Left renal pelvis (tissue), 4 donors: ENCODE results near the gene DDAH1. TPM values are rescaled to one million over a fixed set of nuclear protein-coding genes. Genes with fewer than 3 reads are reported as not detected.

Source experiments
- DNase-seq, 4 donors: peaks; one replicate each; pipeline ENCODE4 v3.0.0-alpha.2; 2013; ENCODE audit warnings: low read depth in 4 of 4, low spot score in 3 of 4
- polyA plus RNA-seq, 4 donors: library from polyadenylated mRNA; unstranded; fragments of 120-200 nt; gene quantifications; one replicate each; pipeline ENCODE4 v1.2.1, GENCODE V29; 2013; ENCODE audit not compliant: insufficient read length in 4 of 4

DDAH1 gene
- polyA plus RNA-seq, 4 donors: 29.0 to 153 (median 127) TPM

DNA sequence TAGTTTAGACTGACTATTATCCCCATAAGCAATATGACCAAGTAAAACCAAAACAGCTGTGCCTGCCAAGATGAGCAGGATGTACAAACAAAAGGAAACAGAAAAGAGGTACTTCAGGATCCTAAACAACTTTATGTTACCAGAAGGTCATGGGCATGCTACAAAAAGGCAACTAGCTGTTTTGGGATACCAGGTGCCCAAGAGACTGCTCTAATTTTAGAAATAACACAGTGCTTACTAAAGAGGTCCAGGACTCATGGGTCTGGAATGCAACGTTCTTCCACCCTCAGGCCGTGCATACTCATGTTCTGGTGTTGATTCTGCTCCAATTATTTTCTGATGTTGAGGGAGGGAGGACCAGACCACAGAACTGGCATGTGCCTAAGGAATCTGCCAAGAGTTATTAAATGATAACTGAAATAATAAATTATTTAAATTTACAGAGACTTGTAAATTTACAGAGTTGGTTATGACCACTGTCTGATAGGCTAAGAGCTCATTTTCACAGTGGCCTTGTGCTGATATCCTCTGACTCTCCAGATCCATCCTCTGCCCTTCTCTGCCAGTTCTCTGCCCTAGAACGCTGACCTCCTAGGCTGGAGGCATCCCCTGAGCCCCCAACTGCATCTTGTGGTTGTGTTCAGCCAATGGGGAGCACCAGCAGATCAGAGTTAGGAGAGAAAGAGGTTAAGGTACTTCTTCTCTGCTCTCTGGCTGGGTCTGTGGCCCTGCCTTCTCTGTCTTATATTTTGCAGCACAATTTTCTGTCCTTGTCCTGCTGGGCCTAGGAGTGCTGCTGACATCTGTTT lies 150.9 kb downstream of the DDAH1 start:
- DNase-seq: no peak

GRCh38 chr1:85311818-85312217 lies 153.1 kb downstream of the DDAH1 start:
- no peak for DNase-seq

DNA sequence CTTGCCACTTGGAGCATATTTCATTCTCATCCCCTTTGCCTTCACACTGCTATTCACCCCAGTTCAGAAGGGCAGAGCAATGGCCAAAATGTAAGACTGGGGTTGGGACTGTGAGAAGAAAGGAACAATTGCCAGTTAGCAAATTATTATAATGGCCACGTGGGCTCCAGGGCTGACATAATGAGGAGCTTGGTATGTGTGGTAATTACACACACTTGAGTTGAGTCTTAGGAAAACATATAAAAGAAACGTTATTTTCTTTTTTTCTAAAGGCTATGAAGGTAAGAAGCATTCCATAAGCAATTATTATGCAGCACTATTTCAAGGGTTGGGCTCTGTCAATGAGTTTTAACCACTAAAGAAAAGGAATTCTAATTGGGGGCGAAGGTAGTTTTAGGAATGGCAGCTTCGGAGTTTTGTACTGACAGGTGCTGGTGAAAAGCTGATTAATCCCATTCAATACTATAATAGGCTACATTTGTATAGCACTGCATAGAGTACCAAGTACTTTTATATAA lies 156.1 kb downstream of the DDAH1 start:
- DNase-seq: no peak

DNA sequence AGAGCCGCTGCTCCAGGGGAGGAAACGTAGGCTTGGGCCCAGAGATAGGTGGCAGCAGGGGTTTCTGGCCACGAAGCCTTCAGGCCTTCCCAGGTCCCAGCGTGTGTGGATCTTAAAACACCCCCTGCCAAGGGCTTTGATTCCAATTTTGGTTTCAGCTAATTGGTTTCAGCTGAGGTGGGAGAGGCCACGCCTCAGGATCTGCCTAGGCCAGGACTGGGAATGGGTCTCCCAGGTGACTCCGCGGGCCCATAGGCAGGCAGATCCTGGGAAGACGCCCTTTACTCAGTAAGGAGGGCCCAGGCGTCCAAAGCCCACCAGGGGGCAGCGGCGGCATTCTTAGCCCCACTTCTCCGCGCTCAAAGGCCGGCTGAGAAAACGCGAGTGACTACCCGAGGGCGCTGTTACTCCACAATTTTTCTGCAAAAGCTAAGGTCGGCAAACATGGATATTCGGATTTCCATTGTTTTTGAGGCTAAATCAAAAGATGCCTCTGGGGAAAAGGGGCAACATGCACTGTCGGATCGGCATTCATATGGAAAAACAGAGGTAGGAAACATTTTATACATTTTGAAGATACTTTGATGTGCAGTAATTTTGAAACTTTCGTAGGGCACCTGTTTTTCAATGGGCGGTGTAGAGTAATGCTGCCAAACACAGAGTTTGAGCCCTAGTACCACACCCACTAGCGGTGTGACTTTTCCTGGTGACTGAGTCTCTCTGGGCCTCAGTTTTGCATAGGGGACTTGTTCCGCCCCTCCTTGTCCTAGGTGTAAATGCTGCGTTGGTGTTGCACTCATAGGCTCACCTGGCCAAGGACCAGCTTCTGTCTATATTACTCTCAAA lies 156.7 kb downstream of the DDAH1 start:
- DNase-seq: peak; percentile 60 to 75 (median 69)

GRCh38 chr1:85306236-85306635 lies 158.7 kb downstream of the DDAH1 start:
- no peak for DNase-seq

GRCh38 chr1:85303440-85304162 lies 161.4 kb downstream of the DDAH1 start:
- DNase-seq: no peak

DNA sequence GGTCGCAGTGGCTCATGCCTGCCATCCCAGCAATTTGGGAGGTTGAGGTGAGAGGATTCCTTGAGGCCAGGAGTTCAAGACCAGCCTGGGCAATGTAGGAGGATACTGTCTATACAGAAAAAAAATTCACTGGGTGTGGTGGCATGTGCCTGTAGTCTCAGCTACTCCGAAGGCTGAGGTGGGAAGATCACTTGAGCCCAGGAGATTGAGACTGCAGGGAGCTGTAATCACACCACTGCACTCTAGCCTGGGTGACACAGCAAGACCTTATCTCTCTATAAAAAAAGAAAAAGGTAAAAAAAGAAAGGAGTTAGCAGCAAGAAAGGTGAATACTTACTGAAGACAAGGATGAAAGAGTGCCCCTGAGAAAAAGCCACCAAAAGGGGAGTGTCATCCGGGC lies 164.8 kb downstream of the DDAH1 start:
- DNase-seq: no peak

DNA sequence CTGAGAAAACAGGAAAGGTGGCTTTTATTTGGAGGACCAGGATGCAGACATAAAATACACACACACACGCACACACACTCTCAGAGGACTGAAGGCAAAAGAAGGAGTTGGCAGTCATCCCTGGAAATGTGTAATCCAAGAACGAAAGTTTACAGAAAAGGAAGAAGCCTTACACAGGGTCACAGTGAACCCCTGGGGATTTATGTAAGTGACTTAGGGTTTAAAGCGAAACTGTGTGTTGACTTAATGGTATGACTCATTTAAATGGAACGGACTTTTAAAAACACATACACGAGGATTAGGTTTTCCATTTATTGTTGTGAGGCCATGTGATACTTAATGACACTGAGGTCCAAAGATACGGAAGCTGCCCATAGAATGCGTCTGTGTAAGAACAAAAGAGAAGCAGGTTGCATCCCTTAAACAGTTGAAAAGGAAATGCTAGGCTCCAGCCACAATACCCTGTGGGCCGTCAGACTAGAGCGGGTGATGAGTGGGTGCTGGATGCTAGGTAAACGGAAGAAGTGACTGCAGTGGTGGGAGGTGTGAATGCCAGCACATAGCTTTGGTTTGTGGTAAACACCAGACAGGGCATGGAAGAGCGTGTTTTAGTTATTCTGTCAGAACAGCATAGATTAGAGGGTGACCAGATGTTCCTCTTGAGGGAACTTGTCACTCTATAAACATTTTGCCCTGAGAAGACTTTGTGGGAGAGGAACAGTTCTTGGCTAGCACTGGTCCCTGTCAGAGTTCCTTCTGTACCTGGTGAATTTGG lies 166.9 kb downstream of the DDAH1 start:
- peak in 3 of 4 donors; percentile 63 to 73 (median 73) for DNase-seq

DNA sequence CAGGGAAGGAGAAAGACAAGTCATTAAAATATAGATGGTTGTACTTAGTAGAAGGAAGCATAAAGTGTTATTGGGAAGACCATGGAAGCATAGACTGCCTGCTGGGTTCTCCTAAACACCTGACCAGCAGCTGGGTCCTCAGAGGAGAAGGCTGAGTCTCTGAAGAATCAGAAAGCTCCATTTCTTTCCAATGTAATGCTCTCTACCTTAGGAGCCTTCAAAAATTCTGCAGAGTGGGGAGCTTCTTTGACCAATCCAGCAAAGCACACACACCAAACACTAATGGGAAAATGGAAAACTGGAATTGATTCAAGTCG lies 167.5 kb downstream of the DDAH1 start:
- no peak for DNase-seq

GRCh38 chr1:85296980-85297379 lies 168.0 kb downstream of the DDAH1 start:
- no peak for DNase-seq

DNA sequence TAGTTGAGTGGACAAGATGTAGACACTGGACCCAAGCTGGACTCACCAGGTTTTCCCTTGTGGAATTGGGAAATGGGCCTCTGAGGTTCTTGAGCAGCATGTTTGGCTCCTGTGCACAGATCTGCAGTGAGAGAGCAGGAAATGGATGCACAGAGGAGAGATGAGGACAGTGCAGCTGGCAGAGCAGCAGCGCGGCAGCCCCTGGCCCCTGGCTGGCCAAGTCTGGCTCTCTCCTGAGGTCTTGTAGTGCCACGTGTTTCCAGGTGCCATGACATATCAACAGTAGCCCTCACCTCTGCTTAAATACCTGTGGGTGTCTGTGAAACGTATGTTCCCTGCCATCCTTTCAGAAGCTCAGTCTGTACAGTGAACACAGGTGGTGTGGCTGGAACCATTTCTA lies 169.3 kb downstream of the DDAH1 start:
- no peak for DNase-seq

DNA sequence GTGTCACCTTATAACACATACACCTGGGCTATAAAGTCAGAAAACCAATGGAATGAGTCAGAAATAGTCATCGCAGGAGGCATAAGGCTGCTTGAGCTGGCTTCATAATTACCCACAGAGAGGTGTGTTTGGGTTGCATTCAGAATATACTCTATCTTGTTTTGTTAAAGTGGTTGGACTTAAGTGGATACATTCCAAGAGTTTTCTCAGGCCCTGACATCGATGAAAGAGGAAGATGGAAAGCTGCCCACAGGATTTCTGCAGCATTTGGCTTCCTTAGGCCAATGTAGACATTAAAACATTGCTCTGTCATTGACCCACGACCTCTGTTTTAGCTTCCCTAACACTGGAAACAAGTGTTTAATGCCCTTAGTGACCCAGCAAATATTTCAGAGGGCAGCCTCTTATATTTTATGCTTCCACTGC lies 169.9 kb downstream of the DDAH1 start:
- DNase-seq: no peak

DNA sequence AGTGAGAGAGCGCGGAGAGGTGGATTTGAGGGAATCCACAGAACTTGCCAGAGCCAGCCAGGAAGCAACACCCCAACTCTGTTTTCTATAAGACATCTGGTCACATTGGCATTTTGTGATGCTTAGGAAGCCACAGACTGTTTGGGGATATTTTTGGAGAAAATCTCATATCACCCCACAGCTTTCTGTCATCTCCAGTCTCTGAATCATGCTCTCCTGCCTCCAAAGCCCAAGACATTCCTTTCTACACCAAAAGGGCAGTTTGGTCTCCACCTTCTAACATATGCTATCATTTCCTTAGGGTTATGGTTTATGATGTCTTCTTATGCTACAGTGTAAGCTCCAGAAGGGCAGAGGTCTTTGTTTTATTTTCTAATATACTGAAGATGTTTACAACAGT lies 174.1 kb downstream of the DDAH1 start:
- DNase-seq: no peak

GRCh38 chr1:85289848-85290335 lies 175.1 kb downstream of the DDAH1 start:
- DNase-seq: no peak

DNA sequence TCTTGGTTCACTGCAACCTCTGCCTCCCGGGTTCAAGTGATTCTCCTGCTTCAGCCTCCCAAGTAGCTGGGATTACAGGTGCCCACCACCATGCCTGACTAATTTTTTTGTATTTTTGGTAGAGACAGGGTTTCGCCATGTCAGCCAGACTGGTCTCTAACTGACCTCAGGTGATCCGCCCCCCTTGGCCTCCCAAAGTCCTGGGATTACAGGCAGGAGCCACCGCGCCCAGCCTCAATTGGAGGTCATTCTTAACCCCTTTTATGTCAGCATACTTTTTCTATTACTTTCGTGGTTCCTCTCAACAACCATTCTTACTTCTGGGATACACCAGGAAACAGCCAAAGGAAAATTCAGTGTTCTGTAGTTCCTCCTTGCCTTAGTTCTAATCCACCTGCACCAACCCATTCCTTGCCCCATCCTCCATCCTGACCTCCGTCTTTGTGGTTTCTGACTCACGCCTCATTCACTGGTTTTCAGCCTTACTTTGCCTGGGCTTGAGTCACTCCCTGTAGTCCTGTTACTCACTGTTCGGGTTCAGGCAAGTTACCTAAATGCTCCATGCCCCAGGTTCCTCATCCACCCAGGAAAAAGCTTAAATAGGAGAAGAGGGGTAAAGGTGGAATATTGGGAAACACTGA lies 175.6 kb downstream of the DDAH1 start:
- DNase-seq: no peak

GRCh38 chr1:85284202-85284601 lies 180.8 kb downstream of the DDAH1 start:
- no peak for DNase-seq

DNA sequence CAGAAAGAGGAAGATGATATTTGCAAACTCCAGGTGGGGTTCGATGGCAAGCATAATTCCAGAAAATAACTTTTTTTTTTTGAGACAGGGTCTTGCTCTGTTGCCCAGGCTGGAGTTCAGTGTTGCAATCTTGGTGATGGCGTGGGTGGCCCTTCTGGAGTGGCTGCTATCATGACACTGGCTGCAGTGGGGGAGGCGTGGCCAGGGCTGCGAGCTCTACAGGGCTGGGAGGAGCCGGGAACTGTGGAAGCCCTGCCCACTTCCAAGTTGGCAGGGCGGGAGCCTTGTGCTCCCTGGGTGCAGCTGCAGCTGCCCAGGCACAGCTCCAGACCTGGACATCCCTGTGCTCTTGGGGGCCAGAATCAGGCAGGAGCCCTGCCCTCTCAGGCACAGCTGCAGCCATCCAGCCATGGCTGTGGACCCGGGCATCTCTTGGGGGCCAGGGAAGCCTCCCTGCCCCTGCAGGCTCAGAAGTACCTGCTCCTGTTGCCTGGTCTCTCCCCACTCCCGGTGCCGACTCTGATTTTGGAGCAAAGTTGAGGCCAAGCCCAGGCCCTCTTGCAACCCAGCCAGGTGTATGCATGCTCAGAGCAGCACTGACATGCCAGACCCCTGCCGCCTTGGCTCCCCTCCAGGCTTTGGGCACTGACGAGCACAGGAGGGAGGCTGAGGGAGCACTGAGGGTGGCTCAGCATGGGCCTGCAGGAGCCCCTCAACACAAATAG lies 181.3 kb downstream of the DDAH1 start:
- DNase-seq: no peak

- no peak for DNase-seq
Observed at GRCh38 chr1:85282424-85282823, 182.5 kb downstream of the DDAH1 start.

- DNase-seq: no peak
Observed at GRCh38 chr1:85280636-85281035, 184.3 kb downstream of the DDAH1 start.
